OCI-M2 (cell line): Measurements from ENCODE around the gene RBX1.
"Not testable (repeated sequence)": the region's sequence is repeated elsewhere in the genome, so short reads cannot be mapped to it uniquely, and the experiment has no call there.

ENCODE experiments used
- DNase-seq: peaks from one replicate; lab custom pipeline; 2025; ENCODE audit not compliant: unreplicated experiment; lab: John Stamatoyannopoulos, UW

The RBX1 gene

GRCh38 chr22:40950962-40951794, at the start of gene RBX1:
Gene RBX1 (plus strand): TSS chr22:40951378. CDS start chr22:40951399, 21 bp downstream.
- DNase-seq, result peak; percentile 61

GRCh38 chr22:40904101-40904500, 47.1 kb upstream of the RBX1 start:
- no peak for DNase-seq

GRCh38 chr22:40908895-40909294, 42.3 kb upstream of the RBX1 start:
- DNase-seq, result no peak

GRCh38 chr22:40911772-40912171, 39.4 kb upstream of the RBX1 start:
- DNase-seq, result no peak

GRCh38 chr22:40912987-40913386, 38.2 kb upstream of the RBX1 start:
- DNase-seq, result not testable (repeated sequence)

GRCh38 chr22:40919446-40919845, 31.7 kb upstream of the RBX1 start:
- no peak for DNase-seq

GRCh38 chr22:40920526-40920925, 30.7 kb upstream of the RBX1 start:
- DNase-seq, result no peak

GRCh38 chr22:40922484-40923303, 28.5 kb upstream of the RBX1 start:
- DNase-seq, result peak; percentile 21

- no peak for DNase-seq
These were observed 22.5 kb upstream of the RBX1 start for GRCh38 chr22:40928657-40929056.

GRCh38 chr22:40932396-40932795, 18.8 kb upstream of the RBX1 start:
- no peak for DNase-seq

GRCh38 chr22:40939202-40939601, 12.0 kb upstream of the RBX1 start:
- DNase-seq, result no peak

- DNase-seq, result no peak
These were observed 822 bp downstream of the RBX1 start for GRCh38 chr22:40951795-40952605.

- no peak for DNase-seq
These were observed 2.3 kb downstream of the RBX1 start for GRCh38 chr22:40953471-40953870.

- DNase-seq, result no peak
These were observed 2.9 kb downstream of the RBX1 start for GRCh38 chr22:40954113-40954512.

GRCh38 chr22:40955571-40955970, 4.4 kb downstream of the RBX1 start:
- DNase-seq, result no peak

- no peak for DNase-seq
These were observed 6.4 kb downstream of the RBX1 start for GRCh38 chr22:40957601-40958000.

GRCh38 chr22:40958299-40958698, 7.1 kb downstream of the RBX1 start:
- DNase-seq, result no peak

- no peak for DNase-seq
These were observed 9.0 kb downstream of the RBX1 start for GRCh38 chr22:40960145-40960544.

GRCh38 chr22:40965936-40966725, 15.0 kb downstream of the RBX1 start:
- no peak for DNase-seq

- DNase-seq, result no peak
These were observed 15.5 kb downstream of the RBX1 start for GRCh38 chr22:40966726-40967085.
